Ishikawa (cell line): Measurements from ENCODE around the gene NEK7.

ENCODE experiments used
- CEBPB ChIP-seq: IDR thresholded peaks from 2 replicates; pipeline ENCODE4 v1.6.1; 2012
- CREB1 ChIP-seq: IDR thresholded peaks from 2 replicates; pipeline ENCODE4 v1.6.1; 2012; ENCODE audit warnings: low read depth
- EGR1 ChIP-seq: IDR thresholded peaks from 2 replicates; pipeline ENCODE4 v1.6.1; 2012
- EP300 ChIP-seq: IDR thresholded peaks from 2 replicates; pipeline ENCODE4 v1.6.1; 2012; ENCODE audit warnings: borderline replicate concordance
- FOXM1 ChIP-seq: IDR thresholded peaks from 2 replicates; pipeline ENCODE4 v1.6.1; 2012; ENCODE audit warnings: low read depth, borderline replicate concordance
- NFIC ChIP-seq: IDR thresholded peaks from 2 replicates; pipeline ENCODE4 v1.6.1; 2012
- RAD21 ChIP-seq: IDR thresholded peaks from 2 replicates; pipeline ENCODE4 v1.6.1; 2012; ENCODE audit warnings: low read depth
- TAF1 ChIP-seq: IDR thresholded peaks from 2 replicates; pipeline ENCODE4 v1.6.1; 2012; ENCODE audit warnings: low read depth, mild to moderate bottlenecking
- TCF12 ChIP-seq: IDR thresholded peaks from 2 replicates; pipeline ENCODE4 v1.6.1; 2012; ENCODE audit warnings: low read depth
- TEAD4 ChIP-seq: IDR thresholded peaks from 2 replicates; pipeline ENCODE4 v1.6.1; 2012
- YY1 ChIP-seq: IDR thresholded peaks from 2 replicates; pipeline ENCODE4 v1.6.1; 2012; ENCODE audit warnings: low read depth
- ZBTB7A ChIP-seq: IDR thresholded peaks from 2 replicates; pipeline ENCODE4 v1.6.1; 2012; ENCODE audit warnings: low read depth
- TF ChIP-seq, protein P1 (sequence below): IDR thresholded peaks from 2 replicates; pipeline ENCODE4 v1.6.1; 2012; ENCODE audit warnings: low read depth, mild to moderate bottlenecking
- TF ChIP-seq, protein P2 (sequence below): IDR thresholded peaks from 2 replicates; pipeline ENCODE4 v1.6.1; 2012
- TF ChIP-seq, protein P3 (sequence below): IDR thresholded peaks from 2 replicates; pipeline ENCODE4 v1.6.1; 2012

NEK7 gene

DNA sequence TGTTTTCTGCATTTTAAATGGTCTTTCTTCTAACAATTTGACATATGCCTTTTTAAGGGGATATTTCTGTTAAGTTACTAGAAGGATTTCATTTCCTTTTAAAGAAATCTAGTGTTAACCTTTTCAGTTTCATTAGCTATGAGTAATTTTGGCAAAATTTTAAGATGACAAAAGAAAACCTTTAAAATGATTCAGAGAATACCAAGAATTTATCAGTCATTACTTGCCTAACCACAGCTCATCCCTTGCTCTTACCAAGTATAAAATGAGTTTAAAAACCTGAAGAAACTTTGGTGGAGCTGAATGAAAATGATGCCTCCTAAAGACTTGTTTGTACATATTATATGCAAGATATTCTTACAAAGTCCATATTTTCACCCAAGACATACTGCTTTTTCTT, 101.7 kb downstream of the NEK7 start:
- TF ChIP-seq CEBPB (no peak), TEAD4 (no peak), TAF1 (no peak), YY1 (no peak), RAD21 (no peak), CREB1 (no peak), EP300 (no peak), ZBTB7A (no peak), EGR1 (no peak), TCF12 (no peak), NFIC (no peak), FOXM1 (no peak)
- TF ChIP-seq, protein P1, sequence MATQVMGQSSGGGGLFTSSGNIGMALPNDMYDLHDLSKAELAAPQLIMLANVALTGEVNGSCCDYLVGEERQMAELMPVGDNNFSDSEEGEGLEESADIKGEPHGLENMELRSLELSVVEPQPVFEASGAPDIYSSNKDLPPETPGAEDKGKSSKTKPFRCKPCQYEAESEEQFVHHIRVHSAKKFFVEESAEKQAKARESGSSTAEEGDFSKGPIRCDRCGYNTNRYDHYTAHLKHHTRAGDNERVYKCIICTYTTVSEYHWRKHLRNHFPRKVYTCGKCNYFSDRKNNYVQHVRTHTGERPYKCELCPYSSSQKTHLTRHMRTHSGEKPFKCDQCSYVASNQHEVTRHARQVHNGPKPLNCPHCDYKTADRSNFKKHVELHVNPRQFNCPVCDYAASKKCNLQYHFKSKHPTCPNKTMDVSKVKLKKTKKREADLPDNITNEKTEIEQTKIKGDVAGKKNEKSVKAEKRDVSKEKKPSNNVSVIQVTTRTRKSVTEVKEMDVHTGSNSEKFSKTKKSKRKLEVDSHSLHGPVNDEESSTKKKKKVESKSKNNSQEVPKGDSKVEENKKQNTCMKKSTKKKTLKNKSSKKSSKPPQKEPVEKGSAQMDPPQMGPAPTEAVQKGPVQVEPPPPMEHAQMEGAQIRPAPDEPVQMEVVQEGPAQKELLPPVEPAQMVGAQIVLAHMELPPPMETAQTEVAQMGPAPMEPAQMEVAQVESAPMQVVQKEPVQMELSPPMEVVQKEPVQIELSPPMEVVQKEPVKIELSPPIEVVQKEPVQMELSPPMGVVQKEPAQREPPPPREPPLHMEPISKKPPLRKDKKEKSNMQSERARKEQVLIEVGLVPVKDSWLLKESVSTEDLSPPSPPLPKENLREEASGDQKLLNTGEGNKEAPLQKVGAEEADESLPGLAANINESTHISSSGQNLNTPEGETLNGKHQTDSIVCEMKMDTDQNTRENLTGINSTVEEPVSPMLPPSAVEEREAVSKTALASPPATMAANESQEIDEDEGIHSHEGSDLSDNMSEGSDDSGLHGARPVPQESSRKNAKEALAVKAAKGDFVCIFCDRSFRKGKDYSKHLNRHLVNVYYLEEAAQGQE = no peak
- TF ChIP-seq, protein P2, sequence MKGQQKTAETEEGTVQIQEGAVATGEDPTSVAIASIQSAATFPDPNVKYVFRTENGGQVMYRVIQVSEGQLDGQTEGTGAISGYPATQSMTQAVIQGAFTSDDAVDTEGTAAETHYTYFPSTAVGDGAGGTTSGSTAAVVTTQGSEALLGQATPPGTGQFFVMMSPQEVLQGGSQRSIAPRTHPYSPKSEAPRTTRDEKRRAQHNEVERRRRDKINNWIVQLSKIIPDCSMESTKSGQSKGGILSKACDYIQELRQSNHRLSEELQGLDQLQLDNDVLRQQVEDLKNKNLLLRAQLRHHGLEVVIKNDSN = no peak
- TF ChIP-seq, protein P3, sequence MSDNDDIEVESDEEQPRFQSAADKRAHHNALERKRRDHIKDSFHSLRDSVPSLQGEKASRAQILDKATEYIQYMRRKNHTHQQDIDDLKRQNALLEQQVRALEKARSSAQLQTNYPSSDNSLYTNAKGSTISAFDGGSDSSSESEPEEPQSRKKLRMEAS = no peak

DNA sequence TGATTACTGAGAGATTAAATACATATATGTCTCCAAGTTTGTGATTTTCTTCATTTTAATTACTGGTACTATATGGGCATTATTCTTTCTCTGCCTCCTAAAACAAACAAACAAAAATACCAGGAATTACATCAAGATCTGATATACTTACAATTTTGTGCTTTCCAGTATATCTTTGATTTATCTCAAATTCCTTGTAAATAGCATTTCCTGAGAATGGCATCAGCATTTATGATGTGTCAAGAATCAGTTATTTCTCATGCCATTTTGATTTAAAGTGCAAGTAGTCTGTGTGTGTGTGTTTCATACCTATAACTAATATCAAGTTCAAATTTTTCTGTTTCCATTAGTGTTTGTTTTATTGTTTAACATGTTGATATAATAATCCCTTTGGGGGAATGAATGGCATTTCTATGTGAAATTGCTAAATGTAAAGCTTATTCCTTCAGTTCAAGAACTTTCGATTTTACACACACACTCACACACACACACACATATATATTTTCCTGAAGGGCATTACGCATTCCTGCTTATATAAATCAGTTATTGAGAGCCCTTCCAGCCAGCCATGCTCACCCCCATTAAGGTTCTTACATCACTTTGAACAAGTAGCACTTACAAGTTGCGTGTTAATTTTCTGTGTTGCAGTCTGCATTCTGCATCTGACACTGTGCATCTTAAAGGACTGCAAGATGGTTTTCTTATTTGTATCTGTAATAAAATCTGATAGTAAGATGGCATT, 102.7 kb downstream of the NEK7 start:
- TF ChIP-seq NFIC = no peak
- no peak for TF ChIP-seq CREB1
- TF ChIP-seq TCF12 = no peak
- TF ChIP-seq, protein P3 = no peak
- TF ChIP-seq FOXM1 = no peak

DNA sequence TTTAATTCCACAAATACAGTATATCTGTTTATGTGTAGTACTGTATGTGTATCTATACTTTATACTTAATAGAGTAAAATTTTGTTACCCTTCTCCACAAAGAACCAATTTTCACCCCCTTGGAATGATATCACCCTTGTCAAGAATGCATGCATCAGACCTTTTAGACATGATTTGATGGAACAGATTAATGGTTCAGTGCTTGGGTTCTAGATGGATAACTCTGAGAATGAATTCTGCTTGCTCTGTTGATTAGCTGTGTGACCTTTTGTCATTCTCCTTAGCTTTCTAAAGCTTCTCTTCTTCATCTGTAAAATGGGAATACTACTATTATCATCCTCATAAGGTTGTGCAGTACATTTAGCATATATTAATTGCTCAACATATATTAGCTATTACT, 105.1 kb downstream of the NEK7 start:
- TF ChIP-seq TEAD4 (no peak), RAD21 (no peak), FOXM1 (no peak), TCF12 (no peak), YY1 (no peak), EP300 (no peak), CEBPB (no peak), EGR1 (no peak), ZBTB7A (no peak), CREB1 (no peak), TAF1 (no peak), NFIC (no peak)
- TF ChIP-seq, protein P2 = no peak
- TF ChIP-seq, protein P3 = no peak
- TF ChIP-seq, protein P1 = no peak

DNA sequence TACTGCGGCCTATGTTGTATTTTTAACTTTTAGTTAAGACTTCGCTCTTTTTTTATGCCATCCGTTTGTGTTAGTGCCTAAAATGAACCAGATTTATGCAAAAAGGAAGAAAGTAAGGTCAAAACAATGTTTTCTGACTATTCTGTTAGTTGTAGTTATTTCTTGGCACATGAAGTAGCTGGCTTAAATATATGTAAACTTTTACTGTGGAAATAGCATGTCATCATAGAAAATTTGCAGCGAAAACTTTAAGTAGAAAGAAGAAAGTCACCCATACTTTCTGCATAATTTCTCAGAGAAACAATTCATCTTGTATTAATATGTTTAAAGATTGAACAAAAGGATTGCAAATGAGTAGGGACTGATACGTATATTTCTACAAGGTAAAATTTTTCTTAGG, 106.4 kb downstream of the NEK7 start:
- TF ChIP-seq, protein P3 = no peak
- TF ChIP-seq, protein P2 = no peak
- TF ChIP-seq TCF12 (no peak), RAD21 (no peak), CREB1 (no peak), EGR1 (no peak), TEAD4 (no peak), FOXM1 (no peak), CEBPB (no peak), TAF1 (no peak), NFIC (no peak), EP300 (no peak), YY1 (no peak), ZBTB7A (no peak)
- TF ChIP-seq, protein P1 = no peak
